Stimulated activated CD8-positive, alpha-beta memory T cell treated with anti-CD3 and anti-CD28 coated beads, Interleukin-15, amount 100 ng/mL, for 4 hours (primary cell): ENCODE measurements around the gene UBE2H.
"Not testable (repeated sequence)": the region's sequence is repeated elsewhere in the genome, so short reads cannot be mapped to it uniquely, and the experiment has no call there.

ENCODE experiments used
- DNase-seq, 2 donors: peaks; one replicate each; pipeline ENCODE4 v3.0.0-alpha.2; 2020; ENCODE audit warnings: low read depth in 2 of 2

UBE2H gene

GRCh38 chr7:129872054-129872453 lies 80.7 kb downstream of the UBE2H start:
- no peak for DNase-seq

- DNase-seq, result no peak
Measured at GRCh38 chr7:129870668-129871067, 82.1 kb downstream of the UBE2H start.

DNA sequence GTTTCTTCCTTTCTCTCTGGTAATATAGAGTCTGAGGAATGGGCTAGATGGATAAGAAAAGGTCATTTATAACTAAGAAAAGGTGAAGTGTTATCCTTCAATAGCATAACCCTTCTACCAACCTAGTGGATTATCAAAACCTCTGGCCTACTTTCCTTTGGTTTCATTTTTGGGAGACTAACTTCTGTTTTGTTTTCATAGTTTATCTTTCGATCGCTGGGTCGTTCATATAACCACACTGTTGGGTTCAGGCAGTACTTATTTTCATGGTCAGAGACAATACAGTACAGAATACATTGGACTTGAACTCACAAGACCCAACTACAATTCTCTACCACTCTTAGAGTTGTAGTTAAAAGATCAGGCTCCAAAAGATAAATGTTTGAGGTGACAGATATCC lies 86.5 kb downstream of the UBE2H start:
- no peak for DNase-seq

DNA sequence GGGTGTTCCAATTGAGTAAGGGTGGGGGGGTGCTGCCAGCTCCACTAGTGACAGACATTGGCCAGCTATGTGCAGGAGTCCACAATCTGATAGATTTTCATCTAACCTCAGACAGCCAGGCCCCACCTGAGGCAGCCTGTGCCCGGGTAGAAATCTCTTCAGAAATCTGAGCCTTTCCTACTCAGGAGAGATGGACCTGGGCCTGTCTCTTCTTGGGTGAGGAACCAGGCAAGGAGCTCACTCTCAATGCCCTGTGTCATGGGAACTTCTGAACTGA lies 86.9 kb downstream of the UBE2H start:
- DNase-seq, result no peak

DNA sequence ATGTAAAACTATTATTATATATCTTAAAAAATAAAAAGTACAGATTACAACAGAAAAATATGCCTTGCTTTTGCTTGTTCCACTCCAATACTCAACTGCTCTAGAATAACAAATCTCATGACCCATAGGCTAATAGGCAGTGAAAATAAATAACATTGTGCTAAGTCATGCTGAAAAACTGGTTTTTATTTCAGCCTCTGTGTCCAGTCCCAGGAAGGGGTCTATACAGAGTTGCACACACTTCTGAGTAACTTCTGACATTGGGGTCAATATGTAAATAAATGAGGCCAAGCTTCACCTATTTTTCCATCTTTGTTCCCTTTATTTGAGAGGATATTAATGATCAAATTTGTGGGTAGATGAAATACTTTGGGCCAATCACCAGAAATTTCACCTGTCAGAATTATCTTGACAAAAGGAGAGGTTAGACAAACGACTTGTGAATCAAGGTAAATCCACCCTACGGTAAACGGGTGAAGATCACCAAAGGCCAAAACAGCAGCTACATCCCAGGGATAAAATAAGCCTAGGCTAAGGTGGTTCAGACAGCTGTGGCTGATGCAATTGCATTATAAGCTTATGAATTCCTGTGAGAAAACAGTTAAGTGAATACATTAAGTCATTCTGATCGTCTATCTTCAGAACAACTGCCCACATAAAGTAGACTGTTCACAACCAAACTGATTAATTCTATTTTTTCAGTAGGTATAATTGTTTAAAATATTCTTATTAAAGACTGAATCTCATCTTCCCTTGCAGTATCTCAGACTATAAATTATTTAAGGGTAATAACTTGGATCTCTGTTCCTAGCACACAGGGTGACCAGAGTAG lies 87.5 kb downstream of the UBE2H start:
- DNase-seq, result no peak

DNA sequence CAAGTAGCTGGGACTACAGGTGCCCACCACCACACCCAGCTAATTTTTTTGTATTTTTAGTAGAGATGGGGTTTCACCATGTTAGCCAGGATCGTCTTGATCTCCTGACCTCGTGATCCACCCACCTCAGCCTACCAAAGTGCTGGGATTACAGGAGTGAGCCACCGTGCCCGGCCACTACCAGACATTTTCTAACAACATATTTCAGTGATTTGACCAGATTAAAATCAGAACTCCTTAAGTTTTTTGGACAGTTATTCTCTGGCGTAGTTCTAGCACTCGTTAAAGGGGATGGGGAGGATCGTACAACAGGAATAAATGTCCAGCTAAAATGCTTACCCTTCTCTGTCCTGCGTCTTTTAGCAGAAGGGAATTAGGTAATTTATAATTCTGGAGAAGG lies 88.1 kb downstream of the UBE2H start:
- not testable (repeated sequence) for DNase-seq

DNA sequence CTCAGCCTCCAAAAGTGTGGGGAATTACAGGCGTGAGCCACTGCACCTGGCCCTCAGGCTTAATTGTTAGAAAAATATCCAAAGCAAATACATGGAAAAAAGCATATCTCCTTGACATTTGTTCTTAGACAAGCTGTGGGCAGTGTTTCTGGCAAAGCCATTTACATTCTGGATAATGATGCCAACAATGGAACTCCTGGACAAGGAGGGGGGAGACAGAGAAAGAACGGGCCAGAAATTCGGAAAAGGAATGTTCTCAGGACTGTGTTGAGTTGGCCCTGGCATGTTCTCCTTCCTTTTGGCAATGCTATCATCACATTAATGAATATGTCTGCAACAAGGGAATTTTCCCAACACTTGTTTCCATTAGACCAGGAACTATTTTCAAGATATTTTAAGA lies 88.7 kb downstream of the UBE2H start:
- no peak for DNase-seq

DNA sequence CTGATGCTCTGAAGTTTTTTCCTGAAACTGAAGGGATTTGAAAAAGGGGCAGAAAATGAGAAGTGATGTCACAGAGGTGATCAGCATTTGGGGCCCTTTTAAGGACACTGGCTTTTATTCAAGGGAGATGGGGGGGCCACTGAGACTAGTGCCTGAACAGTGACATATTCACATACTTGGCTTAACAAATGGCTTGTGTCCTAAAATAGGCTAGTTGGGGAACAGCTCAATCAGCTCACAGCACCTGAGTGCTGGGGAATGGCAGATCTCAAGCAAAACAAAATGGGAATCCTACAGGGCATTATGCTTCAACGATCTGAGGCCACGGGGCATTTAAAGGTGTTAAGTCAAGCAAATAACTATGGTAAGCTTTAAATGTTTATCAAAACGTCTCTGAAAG lies 90.1 kb downstream of the UBE2H start:
- DNase-seq, result no peak

- DNase-seq, result not testable (repeated sequence)
Measured at GRCh38 chr7:129860784-129861183, 92.0 kb downstream of the UBE2H start.

DNA sequence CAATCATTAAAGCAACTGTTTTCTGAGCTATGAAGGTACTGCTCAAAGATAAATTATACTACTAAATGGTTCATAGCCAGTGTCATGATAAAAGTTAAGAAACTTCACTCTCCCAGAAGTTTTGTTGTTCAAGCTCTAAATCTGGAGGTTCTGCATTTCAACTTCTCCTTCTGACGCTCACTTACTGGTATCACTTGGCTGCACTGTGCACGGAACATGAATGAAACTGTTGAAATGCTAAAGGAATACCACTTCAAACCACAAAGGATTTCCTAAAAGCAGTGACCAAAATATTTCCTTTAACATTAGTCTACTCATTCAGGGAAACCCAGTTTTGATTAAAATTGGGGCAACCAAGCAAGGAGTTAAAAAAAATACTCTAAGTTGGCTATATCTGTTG lies 93.6 kb downstream of the UBE2H start:
- DNase-seq, result no peak

DNA sequence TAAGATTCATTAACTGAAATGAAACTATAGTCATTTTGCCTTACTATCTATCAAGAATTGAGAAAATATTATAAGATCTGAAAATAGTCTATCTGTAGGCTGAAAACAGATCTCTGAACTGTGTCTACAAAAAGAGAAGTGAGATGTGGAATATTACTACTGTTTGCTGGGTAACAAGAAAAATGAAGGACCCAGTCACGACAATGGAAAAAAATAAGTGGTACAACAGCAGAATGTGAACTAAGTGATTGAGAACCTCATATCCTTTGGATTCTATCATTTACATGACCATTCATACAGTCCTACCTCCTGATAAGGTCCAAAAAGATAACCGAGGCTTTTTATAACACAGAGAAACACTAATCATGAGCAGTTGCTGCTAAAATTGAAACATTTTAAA lies 94.3 kb downstream of the UBE2H start:
- no peak for DNase-seq

DNA sequence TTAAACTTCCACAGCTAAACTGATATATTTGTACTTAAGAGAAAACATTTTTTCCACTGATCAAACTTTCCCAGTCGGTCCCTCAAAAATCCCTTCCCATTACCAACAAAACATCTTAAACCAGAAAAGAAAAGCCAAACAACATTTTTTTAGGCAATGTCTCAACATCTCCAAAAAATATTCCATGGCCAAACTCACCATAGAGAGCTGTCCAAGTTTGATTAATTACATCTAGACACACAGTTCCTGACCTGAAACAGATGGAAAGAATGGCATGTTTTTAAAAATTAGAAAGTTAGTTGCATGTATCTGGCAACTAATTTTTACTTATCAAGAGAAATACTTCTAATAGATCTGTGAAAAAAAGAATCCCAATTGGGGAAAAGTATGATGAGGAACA lies 95.4 kb downstream of the UBE2H start:
- DNase-seq, result no peak

- no peak for DNase-seq
Measured at GRCh38 chr7:129855935-129856717, 96.6 kb downstream of the UBE2H start.

GRCh38 chr7:129855234-129855673 lies 97.5 kb downstream of the UBE2H start:
- no peak for DNase-seq

- DNase-seq, result no peak
Measured at GRCh38 chr7:129854401-129854800, 98.4 kb downstream of the UBE2H start.

GRCh38 chr7:129853661-129854268 lies 99.0 kb downstream of the UBE2H start:
- no peak for DNase-seq

DNA sequence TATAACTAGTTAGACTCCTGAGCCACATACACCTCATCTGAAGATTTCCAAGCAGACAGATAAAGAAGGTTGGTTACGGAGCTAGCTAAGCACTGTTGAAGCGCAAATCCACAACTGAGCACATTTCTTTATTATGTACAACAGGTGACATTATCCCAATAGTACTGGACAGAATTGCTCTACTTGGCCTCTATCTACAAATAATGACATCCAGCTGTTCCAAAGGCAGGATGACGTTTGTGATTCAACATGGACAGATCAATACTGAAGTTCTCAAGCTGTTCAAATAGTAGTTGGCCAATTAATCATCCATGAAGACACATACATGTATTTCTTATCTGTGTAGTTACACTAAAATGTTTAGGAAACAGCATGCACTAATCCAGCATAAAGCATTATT lies 101.0 kb downstream of the UBE2H start:
- no peak for DNase-seq

- DNase-seq, result no peak
Measured at GRCh38 chr7:129851174-129851573, 101.6 kb downstream of the UBE2H start.

- DNase-seq, result no peak
Measured at GRCh38 chr7:129848436-129848835, 104.3 kb downstream of the UBE2H start.

DNA sequence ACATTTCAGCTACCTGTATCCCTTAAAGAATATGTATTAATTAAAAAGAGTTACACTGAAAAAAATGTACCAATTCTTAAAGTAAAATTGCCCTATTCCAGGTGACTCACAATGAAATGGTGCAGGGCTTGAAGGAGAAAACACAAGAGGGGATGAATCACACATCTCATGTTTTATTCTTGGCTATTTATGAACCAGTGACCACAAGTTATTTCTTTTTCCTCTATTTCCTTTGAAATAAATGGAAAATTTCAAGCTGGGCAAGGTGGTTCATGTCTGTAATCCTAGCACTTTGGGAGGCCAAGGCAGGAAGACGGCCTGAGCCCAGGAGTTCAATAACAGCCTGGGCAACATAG lies 106.8 kb downstream of the UBE2H start:
- no peak for DNase-seq

DNA sequence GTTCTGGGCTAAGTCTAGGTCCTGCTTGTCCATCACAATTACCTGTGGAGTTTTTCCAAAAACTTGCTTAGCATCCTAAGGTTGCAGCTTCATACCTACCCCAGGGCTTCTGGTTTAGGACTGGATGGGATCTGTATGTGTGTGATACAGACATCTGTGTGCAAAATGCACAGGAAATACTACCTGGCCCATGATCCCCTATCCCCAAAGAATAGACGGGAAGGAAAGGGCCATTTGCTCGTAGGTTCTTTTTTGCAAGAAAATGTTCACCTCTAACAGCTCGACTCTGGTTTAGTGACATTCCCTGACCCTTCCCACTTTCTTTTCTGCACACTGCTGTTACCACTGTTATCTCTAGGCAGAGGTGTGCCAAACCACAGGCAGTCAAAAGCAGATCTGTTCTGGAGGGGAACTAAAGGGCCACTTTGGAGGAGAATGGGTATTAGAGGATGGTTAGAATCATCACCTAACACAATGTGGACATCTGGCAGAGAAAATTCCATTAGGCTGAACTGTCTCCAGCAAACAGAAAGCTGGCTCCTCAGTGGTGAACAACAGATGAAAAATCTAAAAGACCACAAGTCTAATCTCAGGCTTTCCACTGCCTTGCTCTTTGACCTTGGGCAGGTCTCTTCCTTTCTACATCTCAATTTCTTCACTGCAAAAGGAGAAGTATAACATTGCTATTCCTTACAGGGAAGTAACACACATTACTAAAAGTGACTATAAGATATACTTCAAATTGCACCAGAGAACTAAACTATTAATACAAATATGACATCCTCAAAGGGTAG lies 107.4 kb downstream of the UBE2H start:
- no peak for DNase-seq
